Measurements from ENCODE around the gene CDH4. TPM values are rescaled to one million over a fixed set of nuclear protein-coding genes. Genes with fewer than 3 reads are reported as not detected.

Gene CDH4
- total and polyA plus RNA-seq, 2 of the 13 experiments (the other 11 are each of a cell fraction or from before 2014, with no cell fraction given): not detected

DNA sequence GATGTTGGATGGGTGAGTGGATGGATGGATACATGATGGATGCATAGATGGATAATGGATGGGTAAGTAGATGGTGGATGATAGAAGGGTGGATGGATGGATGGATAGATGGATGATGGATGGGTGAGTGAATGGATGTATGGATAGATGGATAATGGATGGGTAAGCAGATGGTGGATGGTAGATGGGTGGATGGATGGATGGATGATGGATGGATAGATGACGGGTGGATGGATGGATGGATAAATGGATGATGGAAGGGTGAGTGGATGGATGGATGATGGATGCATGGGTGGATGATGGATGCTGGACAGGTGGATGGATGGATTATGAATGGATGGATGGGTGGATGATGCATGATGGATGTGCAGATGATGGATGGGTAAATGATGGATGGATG lies 638.1 kb downstream of the CDH4 start (continued):
- TF ChIP-seq ZNF121 (CRISPR knock-in tag; IDR thresholded peaks at IDR 0.05): no peak
- TF ChIP-seq ZNF768 (CRISPR knock-in tag; IDR thresholded peaks at IDR 0.05): no peak
- no peak for TF ChIP-seq KLF12 (CRISPR knock-in tag; IDR thresholded peaks at IDR 0.05; ENCODE audit: borderline replicate concordance)
- no peak for TF ChIP-seq ZNF264 (CRISPR knock-in tag; IDR thresholded peaks at IDR 0.05)
- TF ChIP-seq, protein P1, sequence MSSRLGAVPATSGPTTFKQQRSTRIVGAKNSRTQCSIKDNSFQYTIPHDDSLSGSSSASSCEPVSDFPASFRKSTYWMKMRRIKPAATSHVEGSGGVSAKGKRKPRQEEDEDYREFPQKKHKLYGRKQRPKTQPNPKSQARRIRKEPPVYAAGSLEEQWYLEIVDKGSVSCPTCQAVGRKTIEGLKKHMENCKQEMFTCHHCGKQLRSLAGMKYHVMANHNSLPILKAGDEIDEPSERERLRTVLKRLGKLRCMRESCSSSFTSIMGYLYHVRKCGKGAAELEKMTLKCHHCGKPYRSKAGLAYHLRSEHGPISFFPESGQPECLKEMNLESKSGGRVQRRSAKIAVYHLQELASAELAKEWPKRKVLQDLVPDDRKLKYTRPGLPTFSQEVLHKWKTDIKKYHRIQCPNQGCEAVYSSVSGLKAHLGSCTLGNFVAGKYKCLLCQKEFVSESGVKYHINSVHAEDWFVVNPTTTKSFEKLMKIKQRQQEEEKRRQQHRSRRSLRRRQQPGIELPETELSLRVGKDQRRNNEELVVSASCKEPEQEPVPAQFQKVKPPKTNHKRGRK (CRISPR knock-in tag; IDR thresholded peaks at IDR 0.05): no peak
- TF ChIP-seq, protein P2, sequence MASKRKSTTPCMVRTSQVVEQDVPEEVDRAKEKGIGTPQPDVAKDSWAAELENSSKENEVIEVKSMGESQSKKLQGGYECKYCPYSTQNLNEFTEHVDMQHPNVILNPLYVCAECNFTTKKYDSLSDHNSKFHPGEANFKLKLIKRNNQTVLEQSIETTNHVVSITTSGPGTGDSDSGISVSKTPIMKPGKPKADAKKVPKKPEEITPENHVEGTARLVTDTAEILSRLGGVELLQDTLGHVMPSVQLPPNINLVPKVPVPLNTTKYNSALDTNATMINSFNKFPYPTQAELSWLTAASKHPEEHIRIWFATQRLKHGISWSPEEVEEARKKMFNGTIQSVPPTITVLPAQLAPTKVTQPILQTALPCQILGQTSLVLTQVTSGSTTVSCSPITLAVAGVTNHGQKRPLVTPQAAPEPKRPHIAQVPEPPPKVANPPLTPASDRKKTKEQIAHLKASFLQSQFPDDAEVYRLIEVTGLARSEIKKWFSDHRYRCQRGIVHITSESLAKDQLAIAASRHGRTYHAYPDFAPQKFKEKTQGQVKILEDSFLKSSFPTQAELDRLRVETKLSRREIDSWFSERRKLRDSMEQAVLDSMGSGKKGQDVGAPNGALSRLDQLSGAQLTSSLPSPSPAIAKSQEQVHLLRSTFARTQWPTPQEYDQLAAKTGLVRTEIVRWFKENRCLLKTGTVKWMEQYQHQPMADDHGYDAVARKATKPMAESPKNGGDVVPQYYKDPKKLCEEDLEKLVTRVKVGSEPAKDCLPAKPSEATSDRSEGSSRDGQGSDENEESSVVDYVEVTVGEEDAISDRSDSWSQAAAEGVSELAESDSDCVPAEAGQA (IDR thresholded peaks at IDR 0.05; ENCODE audit: low read depth): no peak
- TF ChIP-seq, protein P2 (CRISPR knock-in tag; IDR thresholded peaks at IDR 0.05; ENCODE audit: borderline replicate concordance): no peak
- TF ChIP-seq JUN (CRISPR knock-in tag; IDR thresholded peaks at IDR 0.05): no peak
- 0 out of 2 replicates have a peak, but pooled peaks have one; percentile 15 for TF ChIP-seq SP1 (IDR thresholded peaks at IDR 0.05)
- TF ChIP-seq SP1 (CRISPR knock-in tag; IDR thresholded peaks at IDR 0.05): no peak
- TF ChIP-seq RXRA (CRISPR knock-in tag; IDR thresholded peaks at IDR 0.05): no peak
- TF ChIP-seq ZNF839 (CRISPR knock-in tag; IDR thresholded peaks at IDR 0.05; ENCODE audit: borderline replicate concordance): no peak
- TF ChIP-seq ZNF3 (CRISPR knock-in tag; IDR thresholded peaks at IDR 0.05): no peak
- TF ChIP-seq ZNF556 (CRISPR knock-in tag; IDR thresholded peaks at IDR 0.05; ENCODE audit: borderline replicate concordance): no peak

Data from HepG2 (cell line).